Fibroblast of skin of back (primary cell): Measurements from ENCODE around the gene FYB1. TPM values are rescaled to one million over a fixed set of nuclear protein-coding genes. Genes with fewer than 3 reads are reported as not detected.
"Not testable (repeated sequence)": the region's sequence is repeated elsewhere in the genome, so short reads cannot be mapped to it uniquely, and the experiment has no call there.

Source experiments
- DNase-seq: peaks from one replicate; pipeline ENCODE4 v3.0.0-alpha.2; 2013
- polyA plus RNA-seq, 2 experiments: library from polyadenylated mRNA; unstranded; fragments of 120-200 nt; gene quantifications; one replicate each; pipeline ENCODE4 v1.2.1, GENCODE V29; 2013; ENCODE audit not compliant: insufficient read length in 2 of 2

FYB1 gene, protein sequence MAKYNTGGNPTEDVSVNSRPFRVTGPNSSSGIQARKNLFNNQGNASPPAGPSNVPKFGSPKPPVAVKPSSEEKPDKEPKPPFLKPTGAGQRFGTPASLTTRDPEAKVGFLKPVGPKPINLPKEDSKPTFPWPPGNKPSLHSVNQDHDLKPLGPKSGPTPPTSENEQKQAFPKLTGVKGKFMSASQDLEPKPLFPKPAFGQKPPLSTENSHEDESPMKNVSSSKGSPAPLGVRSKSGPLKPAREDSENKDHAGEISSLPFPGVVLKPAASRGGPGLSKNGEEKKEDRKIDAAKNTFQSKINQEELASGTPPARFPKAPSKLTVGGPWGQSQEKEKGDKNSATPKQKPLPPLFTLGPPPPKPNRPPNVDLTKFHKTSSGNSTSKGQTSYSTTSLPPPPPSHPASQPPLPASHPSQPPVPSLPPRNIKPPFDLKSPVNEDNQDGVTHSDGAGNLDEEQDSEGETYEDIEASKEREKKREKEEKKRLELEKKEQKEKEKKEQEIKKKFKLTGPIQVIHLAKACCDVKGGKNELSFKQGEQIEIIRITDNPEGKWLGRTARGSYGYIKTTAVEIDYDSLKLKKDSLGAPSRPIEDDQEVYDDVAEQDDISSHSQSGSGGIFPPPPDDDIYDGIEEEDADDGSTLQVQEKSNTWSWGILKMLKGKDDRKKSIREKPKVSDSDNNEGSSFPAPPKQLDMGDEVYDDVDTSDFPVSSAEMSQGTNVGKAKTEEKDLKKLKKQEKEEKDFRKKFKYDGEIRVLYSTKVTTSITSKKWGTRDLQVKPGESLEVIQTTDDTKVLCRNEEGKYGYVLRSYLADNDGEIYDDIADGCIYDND
- polyA plus RNA-seq (2013, experiment 1 of 2; ENCODE audit: insufficient read length) = not detected
- not detected for polyA plus RNA-seq (2013, experiment 2 of 2; ENCODE audit: insufficient read length)

GRCh38 chr5:39219437-39219836 lies at the start of gene FYB1:
TSS of gene FYB1 (minus strand) at chr5:39219563. CDS start at chr5:39202960, 16,603 bp downstream.
- DNase-seq = peak; percentile 5

- DNase-seq = no peak
These were observed 47.8 kb upstream of the FYB1 start for GRCh38 chr5:39267186-39267585.

GRCh38 chr5:39266442-39266841 lies 47.1 kb upstream of the FYB1 start:
- DNase-seq = peak; percentile 60

DNA sequence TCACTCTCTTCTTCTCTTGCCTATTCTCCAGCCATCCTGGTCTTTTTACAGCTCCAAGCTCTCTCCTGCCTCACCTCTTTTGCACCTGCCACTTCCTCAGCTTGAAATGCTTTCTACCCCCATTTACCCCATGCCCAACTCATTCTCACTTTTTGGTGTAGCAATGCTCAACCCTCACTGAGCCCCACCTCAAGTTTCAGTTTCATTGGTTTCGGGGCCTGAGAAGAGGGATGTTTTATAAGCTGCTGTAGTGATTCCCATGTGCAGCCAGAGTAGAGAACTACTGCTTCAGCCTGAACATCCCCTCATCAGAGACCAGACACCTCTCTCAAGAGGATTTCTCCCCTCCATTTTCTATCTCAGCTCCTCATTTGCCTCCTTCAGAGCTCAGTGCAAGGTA lies 45.2 kb upstream of the FYB1 start:
- DNase-seq = no peak

DNA sequence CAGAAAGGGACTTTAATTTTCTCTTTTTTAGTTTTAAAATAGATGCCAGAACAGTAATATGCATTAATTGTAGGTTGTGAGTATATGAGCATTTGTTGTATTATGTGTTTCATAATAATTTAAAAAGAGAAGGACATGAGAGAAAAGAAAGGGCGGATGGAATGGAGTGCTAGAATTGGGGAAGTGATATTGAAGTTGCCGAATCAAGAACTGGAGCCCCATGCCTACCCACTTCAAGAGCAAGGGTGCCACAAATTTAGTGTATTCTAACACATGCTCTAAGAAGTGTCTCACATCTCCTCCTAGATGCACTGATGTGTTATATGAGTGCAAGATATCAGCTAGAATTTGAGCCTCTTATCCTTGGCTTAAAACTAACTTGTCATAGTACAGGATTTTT lies 43.6 kb upstream of the FYB1 start:
- no peak for DNase-seq

DNA sequence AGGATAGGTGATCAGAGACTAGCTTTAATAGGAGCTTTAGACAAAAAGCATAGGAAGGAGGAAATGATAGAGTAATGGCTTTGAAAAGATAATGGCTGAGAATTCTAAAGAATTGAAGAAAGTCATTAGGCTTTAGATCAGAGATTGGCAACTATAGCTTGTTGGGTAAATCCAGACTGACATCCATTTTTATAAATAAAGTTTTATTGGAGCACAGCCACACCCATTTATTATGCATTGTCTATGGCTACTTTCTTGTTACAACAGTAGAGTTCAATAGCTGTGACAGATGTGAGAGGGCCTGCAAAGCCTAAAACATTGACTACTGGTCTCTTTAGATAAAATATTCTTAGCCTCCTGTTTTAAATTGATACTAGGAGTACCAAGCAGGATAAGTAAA lies 40.7 kb upstream of the FYB1 start:
- DNase-seq = no peak

GRCh38 chr5:39257554-39257953 lies 38.2 kb upstream of the FYB1 start:
- no peak for DNase-seq

DNA sequence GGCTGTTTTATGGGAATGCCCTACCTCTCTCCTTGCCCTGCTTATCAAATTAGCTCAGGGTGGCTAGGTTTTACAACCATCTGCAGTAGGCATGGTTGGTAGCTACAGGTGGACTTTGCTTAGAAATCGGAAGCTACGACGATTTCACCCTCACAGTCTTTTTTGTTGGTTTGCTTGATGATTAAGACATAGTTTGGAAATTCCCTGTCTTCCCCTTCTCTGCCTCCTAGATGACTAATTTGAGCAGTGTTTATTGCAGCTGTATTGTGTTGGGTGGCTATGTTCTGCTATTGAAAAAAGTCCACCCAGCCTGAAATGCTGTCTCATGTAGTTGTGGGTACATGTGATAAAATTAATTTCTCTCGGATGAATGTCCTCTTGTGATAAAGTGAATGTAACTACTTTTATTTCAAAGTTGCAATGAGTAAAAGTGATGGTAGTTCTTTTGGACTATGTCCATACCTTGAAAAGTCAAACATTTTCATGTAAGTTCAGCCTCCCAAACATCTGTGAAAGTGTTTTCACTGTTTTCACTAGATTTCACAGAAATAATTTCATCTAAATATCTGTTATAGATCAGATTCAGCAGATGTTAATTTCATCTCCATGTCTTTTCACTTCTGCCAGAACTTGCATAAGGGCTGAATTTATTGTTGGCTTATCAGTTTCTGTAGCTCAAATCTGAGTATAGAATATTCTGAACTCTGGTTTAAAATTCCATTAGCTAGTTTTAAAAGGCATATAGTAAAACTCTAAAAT lies 37.3 kb upstream of the FYB1 start:
- DNase-seq = peak; percentile 56

DNA sequence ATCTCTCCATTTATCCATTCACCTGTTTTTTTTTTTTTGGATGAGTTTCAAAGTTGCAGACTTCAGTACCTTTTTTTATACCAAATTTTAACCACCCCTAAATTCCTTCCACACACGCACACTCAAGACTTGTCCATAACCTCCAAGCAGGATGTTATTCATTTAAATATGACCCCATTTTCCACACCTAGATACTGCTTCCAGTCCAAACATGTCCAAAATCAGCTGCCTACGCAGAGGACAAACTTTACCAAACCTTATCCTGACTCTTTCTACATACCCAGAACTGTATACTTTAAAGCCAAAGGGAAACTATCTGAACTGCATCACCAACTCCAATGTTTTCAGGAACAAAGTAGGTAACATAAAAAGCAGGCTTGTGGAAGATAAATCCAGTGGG lies 36.0 kb upstream of the FYB1 start:
- no peak for DNase-seq

DNA sequence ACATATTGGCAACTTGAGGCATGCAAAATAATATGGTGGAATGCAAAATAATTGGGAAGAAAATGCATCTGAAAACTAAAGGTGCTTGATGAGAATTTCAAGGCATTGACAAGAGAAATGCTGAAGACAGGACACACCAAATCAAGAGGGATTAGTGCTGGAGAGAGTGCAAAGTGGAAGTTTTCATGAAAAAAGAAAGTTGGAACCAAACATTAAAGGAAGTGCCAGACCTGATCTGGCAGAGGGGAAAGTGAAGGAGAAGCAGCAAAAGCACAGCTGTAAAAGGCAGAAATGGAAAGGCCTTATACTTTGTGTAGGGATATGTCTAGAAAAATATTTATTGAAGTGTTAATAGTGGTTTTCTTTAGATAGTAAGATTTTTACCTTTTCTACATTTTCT lies 35.3 kb upstream of the FYB1 start:
- DNase-seq = no peak

DNA sequence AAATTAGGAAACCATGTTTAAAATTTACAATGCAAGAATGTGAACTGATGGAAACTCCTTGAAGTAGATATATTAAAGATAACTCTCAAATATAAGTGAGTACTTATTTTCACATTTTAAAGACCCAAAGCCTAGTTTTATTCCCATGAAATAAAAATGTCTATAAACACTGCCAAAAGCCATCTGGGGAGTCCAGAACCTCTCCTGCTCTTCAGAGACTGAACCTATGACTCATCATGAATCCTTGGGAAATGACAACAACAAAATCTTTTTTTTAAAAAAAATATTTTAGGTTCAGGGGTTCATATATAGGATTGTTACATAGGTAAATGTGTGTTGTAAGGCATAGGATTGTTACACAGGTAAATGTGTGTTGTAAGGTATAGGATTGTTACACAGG lies 33.8 kb upstream of the FYB1 start:
- DNase-seq = peak; percentile 47

GRCh38 chr5:39249564-39250274 lies 30.4 kb upstream of the FYB1 start:
- DNase-seq = no peak

GRCh38 chr5:39249069-39249468 lies 29.7 kb upstream of the FYB1 start:
- DNase-seq = no peak

DNA sequence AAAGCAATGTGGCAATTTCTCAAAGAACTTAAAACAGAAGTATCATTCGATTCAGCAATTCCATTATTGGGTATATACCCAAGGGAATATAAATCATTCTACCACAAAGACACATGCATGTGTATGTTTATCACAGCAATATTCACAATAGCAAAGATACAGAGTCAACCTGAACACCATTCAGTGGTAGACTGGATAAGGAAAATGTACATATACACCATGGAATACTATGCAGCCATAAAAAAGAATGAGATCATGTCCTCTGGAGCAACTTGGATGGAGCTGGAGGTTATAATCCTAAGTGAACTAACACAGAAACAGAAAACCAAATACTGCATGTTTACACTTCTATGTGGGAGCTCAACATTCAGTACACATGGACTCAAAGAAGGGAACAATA lies 21.4 kb upstream of the FYB1 start:
- no peak for DNase-seq

DNA sequence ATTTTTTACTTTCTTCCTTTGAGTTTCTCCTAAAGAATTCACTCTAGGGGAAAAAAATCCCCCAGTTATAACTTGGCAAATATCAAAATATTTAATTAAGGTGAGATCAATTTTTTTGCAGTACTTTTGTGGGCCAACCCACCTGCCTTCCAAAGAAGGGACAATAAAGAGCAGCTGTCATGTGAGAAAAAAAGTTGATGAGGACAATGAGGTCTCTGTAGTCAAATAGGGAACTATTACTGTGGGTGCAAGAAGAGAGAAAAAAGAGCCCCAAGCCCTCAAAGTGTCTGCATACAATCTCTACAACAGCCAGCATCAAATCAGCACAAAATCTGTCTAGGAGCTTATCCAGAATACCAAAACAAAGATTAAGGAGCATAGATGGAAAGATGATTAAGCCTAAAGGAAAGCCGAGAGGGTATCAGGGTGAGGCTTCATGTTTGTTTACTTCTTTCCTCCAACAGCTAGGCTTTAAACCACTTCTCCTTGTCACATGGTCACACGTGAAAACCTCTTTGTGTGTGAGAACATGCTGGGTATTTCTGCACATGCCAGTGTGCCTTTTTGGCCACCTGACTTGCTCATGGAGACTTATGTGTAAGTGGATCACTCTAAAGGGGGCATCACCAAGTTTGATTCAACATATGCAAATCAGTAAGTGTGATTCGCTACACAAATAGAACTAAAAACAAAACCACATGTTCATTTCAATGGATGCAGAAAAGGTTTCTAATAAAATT lies 19.2 kb upstream of the FYB1 start:
- DNase-seq = no peak

- DNase-seq = no peak
These were observed 17.4 kb upstream of the FYB1 start for GRCh38 chr5:39236718-39237117.

- DNase-seq = no peak
These were observed 16.3 kb upstream of the FYB1 start for GRCh38 chr5:39235648-39236047.

GRCh38 chr5:39234494-39234893 lies 15.1 kb upstream of the FYB1 start:
- not testable (repeated sequence) for DNase-seq

DNA sequence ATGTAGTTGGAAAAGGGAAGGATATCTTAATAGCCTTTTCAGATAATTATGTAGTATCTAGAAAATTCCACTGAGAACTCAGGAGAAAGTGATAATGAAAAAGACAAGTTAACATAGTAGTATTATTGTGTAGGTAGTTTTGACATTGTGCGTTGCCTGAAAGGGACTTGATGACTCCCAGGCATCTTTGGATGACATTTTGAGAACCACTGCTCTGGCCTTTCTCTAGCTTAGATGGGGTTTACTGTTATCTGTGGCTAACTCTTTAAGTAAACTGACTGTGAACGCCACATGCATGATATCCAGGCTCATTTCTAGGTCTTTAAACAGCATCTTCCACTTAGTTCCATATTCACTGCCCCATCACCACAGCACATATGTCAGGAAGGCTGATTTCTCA lies 14.4 kb upstream of the FYB1 start:
- DNase-seq = no peak

- no peak for DNase-seq
These were observed 12.6 kb upstream of the FYB1 start for GRCh38 chr5:39231705-39232525.

- no peak for DNase-seq
These were observed 9.2 kb upstream of the FYB1 start for GRCh38 chr5:39228596-39228995.
